ENCODE measurements around the gene ZEB2.

Gene ZEB2

DNA sequence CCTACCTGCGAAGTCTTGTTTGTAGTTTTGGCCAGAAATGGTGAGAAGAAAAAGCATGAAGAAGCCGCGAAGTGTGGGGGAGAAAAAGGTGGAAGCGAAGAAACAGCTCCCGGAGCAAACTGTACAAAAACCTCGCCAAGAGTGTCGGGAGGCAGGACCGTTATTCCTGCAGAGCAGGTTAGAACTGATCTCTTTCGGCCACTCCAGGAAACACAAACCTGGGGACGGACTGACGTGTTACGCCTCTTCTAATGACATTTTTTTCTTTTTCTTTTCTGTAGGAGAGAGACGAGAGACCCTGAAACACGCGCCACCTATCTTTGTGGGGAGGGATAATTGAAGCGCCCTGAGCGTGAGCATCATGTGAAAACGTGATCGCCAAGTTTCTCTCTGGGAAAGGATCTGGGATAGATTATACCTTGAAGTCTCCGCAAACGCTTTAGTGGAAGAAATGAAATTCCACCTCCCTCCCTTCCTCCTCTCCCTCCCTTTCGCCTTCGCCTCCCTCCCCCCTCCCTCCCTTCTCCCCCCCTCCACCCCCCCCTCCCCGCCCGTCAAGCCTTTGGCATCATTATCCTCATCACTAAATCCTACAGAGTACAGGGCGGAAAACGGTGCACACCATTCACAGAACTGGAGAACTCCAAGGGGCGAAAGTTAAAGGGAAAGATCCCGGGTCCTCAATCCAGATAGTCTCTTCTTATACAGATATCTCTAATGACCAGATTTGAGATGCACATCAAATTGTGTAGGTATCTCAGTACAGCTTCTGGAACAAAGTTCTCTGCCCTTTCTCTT lies at the start of gene ZEB2:
ZEB2 (minus strand) TSS at position 186 of the 798 bp plus-strand sequence. CDS start 2,769 bp downstream, outside the sequence.
- no peak for DNase-seq (ENCODE audit: low read depth)

DNA sequence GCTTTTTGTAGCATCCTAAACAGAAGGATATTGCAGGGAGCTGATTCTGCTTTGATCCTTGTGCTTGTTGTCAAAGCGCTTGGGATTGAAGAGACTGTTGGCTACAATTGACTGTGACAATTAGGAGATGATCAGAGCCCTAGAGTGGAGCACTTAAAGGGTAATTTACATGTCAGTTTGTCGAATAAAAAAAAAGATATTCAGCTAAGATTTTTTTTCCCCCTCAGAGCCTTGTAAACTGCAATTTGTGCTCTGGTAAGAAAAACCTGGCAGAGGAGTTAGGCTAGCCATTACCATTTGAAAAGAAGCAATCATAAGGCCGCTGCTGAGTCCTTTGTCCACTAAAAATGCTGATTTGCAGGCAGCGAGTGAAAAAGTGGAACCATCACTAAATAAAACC lies 47.8 kb upstream of the ZEB2 start:
- DNase-seq (ENCODE audit: low read depth): no peak

DNA sequence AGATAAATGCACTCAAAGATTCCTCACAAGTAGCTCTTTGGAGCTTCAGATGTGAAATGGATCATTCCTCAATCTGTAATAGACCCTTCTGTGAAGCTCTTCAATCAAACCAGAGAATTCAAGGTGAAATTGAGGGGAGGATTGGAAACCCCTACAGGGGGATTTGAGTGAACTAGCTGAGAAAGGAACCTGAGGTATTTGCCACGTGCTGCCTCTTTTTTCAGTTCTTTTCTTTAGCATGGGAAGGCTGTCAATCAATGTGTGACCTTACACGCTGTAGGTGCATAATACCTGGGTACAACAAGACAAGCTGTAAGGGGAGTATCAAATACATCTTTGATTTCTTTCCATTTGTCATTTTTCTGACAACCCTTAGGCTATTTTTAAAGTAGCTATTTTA lies 46.5 kb upstream of the ZEB2 start:
- no peak for DNase-seq (ENCODE audit: low read depth)

DNA sequence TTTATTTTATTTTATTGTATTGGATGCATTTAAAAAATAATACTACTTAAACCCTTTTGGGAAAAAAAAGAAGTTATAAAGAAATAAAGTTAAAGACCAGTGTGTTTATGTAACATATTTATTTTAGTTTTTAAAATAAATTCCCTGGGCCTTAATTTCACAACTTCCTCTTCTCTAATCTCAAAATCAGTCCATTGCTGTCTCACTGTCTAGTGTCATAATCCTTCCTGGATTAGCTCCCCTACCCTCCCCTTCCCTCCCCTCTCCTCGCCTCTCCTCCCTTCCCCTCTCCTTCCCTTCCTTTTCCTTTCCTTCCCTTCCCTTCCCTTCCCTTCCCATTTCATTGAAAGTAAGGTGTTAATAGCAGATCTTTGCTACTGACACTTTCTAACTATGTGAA lies 40.3 kb upstream of the ZEB2 start:
- no peak for DNase-seq (ENCODE audit: low read depth)

DNA sequence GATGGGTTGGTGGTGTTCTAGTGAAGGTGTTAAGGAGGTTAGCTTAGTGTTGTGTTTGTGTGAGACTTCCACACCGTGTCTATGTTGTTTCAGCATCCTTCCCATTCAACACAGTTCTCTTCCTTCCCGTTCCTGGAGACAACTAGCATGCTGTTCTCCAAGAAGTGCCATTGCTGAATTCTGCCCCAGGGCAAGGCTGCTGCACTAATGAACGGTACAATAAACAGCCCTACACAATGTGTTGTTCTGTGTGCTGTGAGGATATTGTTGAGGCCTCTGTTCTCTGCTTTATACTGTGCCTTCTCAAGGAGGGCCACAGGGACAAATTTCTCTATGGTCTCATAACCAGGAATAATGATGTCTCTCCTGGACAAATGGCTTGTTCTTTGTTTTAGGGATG lies 39.8 kb upstream of the ZEB2 start:
- DNase-seq (ENCODE audit: low read depth): no peak

DNA sequence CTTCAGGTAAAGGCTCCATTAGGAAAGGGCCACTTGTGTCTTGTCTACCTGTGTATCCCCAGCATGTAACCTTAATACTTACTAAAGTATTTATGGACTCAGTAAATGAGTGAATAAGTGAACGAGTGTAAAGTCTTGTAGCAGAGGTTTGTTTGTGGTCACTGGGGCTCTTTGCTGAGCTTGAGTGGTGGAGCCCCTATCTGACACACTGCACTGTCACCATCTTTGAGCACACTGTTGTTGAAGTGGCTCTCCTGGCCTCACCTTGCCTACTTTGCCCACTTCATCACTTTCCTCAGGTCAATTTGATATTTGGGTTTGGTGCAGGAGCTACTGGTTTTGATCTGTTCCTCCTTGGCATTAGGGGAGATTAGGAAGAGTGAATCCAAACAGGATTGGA lies 39.3 kb upstream of the ZEB2 start:
- DNase-seq (ENCODE audit: low read depth): no peak

DNA sequence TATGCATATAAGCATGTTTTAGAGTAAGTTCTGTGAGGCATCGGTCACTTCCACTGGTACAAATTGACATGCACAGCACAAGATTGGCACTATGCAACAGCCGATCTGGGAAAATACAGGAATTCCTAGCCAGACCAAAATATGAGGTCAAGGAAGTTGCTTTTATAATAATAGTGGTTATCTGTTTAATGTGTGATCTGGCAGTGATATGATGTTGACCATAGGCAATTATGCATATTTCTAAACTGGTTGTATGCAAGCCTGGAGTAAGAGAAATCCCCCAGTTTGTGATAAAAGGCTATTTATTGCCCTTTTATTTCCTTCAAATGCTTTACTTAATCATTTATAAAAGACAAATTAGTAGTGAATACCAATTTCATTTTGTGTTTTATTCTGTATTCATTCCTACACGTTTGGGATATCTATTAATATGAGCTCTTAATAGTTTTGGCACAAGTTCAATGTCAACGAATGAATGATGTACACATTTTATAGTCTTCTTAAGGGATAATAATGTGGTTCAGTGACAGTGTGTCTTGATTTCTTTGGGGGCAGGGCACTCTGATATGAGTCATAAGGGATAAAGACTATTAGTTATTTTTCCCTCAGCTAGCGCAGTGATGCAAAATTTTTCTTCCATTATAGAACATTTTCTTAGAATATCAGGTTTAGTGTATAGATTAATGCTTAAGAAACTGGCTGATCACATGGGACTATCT lies 34.7 kb upstream of the ZEB2 start:
- no peak for DNase-seq (ENCODE audit: low read depth)

DNA sequence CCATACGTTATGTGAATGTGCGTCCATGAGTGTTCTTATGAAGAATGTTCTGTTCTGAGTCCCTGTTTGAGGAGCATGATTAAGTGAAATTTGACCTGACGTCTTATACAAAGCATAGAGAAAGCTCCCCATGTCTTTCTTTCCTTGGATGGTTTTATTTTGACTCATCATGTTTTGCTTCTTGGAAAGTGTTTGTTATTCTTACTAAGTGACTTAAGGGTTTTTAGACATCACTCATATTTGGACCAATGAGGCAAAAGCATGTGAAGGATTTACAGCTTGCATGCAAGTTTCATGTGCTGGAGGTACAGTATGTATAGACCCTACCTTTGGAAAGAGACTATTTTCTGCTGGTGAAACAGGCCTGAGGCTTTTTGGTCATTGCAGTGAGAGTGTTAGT lies 33.5 kb upstream of the ZEB2 start:
- no peak for DNase-seq (ENCODE audit: low read depth)

DNA sequence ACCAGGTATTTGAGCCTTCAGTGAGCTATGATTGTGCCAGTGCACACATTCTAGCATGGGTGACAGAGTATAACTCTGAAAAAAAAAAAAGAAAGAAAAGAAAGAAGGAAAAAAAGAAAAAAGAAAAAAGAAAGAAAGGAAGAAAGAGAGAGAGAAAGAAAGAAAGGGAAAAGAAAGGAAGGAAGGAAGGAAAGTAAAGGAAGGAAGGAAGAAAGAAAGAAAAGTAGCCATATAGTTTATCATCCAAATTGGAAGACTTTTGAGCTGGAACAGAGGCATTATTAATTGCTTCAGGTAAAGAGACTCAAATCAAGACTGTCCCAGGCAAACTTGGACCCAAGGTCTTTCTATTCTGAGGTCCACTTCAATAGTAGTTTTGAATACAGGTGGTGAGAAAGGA lies 32.9 kb upstream of the ZEB2 start:
- DNase-seq (ENCODE audit: low read depth): no peak

DNA sequence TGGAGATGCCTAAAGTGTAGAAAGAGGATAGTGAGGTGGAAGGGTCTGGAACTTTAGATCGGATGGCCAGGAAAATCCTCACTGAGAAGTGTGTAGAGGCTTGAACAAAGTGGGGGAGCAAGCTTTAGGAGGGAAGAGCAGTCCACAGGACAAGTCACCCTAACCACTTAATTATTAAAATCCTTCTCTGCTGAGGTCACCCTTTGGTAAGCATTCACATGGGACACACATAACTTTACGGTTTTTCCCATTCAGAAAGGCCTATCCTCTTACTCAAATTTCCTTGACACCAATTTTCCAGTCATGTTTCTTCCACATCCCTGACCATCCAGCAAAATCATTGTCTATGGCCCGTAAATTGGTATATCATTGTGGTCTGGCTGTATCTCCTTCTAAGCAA lies 31.0 kb upstream of the ZEB2 start:
- no peak for DNase-seq (ENCODE audit: low read depth)

DNA sequence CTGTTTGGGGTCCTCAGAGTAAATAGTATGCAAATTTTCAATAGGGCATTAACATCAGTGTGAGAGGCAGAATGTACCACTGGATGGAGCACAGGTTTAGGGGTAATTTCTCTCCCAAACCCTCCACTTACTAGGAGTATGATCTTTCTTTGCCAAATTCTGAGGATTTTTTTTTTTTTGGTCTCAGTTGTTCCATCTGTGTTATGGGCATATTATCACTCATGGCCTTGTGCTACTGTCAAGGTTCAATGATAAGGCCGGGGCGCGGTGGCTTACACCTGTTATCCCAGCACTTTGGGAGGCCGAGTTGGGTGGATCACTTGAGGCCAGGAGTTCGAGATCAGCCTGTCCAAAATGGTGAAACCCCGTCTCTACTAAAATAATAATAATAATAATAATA lies 30.2 kb upstream of the ZEB2 start:
- no peak for DNase-seq (ENCODE audit: low read depth)

DNA sequence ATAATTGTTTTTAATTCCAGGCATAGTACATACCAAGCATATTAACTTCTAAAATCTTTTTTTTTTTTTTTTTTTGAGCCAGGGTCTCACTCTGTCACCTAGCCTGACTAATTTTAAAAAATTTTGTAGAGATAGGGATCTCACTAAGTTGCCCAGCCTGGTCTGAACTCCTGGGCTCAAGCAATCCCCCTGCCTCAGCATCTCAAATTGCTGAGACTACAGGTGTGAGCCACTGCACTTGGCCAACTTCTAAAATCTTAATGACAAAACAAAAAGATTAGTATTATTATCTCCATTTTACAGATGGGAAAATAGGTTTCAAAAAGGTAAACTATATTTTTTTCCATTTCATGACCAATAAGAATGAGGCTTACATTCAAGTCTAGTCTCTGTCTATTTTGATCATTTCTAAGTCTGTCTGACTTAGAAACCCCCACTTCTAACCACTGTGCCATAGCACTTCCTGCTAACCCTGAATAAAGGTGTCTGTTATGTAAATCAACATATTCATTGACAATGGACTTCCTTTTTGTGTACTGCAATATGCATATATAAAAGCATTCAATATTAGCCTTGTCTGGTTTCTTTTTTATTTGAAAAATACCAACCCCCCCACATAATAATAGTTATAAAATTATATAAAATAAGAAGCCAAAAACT lies 28.7 kb upstream of the ZEB2 start:
- DNase-seq (ENCODE audit: low read depth): no peak

DNA sequence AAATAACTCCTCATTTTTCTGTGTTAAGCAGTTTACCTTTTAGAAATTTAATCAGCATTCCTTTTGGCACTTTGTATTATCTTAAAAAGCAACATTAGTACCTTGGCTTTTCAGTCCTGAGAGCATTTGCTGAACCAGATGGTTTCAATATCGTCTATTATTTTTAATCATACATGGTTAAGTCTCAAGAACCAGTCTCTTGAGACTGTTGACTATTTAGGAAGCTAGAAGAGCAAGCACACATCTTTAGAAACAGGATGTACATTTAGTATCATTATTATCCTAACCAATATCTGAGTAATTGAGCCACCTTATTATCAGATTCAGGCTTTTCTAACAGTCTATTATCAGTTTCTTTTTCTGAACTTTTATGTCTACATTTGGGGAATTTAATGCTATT lies 28.2 kb upstream of the ZEB2 start:
- DNase-seq (ENCODE audit: low read depth): no peak

DNA sequence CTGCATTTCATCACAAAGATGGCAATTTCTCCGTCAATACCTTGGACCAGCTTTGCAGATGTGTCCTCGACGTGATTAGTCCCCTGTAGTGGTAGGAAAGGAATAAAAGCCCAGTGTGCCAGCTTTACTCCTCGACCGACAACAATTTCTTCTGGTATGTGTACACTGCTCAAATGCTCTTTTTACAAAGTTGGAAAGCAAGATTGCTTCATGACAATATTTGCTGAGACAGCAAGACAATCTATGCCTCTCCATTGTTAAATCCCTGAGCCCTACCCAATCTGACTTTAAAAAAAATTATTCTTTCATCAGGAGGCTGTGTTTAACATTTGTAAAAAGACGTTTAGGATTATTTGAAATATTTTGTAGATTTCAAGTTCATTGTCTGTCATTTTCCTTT lies 27.6 kb upstream of the ZEB2 start:
- no peak for DNase-seq (ENCODE audit: low read depth)

DNA sequence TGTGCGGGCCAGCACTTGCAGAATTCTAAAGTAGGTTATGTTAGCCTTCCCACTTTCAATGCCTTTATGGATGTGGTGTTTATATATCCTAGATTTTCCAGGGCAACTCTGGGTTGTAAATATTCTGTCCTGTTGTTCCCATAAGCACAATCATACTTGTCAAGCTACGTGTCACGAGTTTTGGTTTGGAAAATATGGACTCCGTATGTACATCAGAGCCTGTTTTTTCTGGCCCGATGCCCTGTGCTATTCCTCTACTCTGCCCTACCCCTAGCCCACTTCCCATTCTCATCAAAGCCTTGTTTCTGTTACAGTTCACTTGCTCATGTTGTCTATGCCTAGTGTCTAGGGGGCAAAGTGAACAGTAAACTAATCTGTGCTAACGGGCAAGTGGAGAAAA lies 27.0 kb upstream of the ZEB2 start:
- DNase-seq (ENCODE audit: low read depth): no peak

DNA sequence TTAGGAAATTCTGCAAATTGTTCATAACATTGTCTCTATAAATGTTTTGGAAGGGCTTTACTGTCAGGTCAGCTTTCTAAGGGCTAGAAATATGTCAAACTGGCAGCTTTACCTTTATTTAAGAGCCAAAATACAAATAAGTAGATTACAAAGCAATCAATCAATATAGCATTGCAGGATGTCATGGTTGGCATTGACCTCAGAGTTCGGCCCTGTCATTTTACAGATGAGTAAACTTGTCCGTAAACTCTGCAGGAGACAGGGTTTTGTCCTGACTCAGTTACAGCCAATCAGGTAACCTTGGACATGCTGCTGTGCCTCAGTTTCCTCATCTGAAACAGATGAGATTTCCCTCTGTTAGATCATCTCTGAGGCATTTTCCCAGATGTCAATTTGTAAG lies 25.9 kb upstream of the ZEB2 start:
- DNase-seq (ENCODE audit: low read depth): no peak

DNA sequence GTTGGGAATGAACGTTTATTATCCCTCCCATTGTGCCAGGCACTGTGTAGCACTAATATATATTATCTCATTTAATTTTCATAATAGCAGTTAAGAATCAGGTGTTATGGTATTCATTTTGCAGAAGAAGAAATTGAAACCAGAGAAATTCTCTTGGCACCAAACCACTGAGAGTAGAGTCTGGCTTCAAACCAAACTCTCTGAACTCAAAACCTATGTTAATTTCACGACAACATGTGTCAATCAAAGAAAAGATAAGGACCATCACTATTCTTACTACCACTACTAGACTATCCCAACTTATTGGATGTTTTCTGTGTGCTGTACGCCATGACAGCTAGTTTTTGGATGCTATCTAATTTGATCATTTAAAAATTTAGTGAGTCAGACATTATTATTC lies 24.1 kb upstream of the ZEB2 start:
- no peak for DNase-seq (ENCODE audit: low read depth)

DNA sequence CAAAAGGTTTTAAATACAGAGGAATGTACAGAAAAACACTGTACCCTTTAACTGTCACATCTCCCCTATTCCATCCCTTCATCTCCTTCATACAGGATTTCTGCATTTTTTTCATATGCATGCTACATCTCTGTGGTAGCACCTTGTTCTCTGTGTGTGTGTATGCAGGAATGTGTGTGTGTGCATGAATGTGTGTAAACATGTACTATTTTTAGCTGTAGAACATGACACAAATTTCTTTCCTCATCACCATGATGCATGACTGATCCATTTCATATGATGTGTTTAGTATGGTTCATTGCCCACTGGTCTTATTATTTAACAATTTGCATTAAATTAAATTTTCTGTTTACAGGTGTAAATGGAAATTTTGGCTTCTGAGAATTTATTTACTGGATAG lies 21.5 kb upstream of the ZEB2 start:
- no peak for DNase-seq (ENCODE audit: low read depth)

DNA sequence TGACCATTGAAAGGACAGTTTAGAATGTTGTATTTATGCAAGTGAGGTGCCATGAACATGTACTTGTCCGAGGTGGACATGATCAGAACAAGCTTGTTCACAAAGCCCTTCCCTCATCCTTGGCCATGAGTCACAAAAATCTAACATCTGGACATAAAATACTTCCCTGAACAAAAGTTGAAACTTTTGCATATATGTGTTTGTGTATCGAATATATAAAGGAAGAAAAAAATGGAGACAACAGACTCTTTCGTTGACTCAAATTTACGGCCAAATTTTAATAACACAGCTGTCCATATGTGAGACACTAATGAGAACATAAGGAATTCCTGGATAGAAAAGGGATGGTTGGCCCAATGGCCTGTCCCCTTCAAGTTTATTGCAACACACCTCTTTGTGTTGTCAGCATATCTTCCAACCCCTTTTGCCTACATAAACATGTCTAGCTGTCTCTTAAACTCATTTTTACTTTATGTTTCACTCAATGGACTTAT lies 19.4 kb upstream of the ZEB2 start:
- DNase-seq (ENCODE audit: low read depth): no peak

DNA sequence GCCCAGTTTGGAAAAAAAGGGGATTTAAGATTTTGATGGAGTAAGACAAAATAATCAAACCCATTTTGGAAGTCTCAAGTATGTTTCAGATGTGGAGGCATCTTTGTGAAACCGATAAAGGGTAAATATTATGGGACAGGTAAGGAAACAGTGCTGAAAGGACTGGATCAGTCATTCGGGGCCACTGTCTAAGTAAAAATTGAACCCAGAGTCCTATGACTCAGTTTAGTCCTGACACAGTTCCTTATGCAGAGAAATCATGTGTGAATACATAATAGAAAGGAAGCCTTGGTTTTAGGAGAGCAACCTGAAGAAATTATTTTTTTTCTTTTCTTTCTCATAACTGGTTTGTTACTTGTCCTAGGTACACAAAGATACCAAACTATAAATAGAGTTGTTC lies 15.4 kb upstream of the ZEB2 start:
- no peak for DNase-seq (ENCODE audit: low read depth)

DNA sequence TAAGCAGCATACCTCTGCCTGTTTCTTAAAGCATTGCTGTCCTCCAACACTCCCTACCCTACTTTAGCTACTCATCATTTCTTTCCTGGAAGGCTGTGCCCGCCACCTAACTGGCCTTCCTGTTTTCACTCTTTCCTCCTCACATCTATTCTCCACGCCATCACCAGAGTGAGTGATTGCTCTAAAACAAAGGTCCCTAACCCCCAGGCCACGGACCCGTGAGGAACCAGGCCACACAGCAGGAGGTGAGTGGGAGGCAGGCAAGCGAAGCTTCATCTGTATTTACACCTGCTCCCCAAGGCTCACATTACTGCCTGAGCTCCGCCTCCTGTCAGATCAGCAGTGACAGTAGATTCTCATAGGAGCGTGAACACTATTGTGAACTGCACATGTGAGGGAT lies 13.3 kb upstream of the ZEB2 start:
- no peak for DNase-seq (ENCODE audit: low read depth)

DNA sequence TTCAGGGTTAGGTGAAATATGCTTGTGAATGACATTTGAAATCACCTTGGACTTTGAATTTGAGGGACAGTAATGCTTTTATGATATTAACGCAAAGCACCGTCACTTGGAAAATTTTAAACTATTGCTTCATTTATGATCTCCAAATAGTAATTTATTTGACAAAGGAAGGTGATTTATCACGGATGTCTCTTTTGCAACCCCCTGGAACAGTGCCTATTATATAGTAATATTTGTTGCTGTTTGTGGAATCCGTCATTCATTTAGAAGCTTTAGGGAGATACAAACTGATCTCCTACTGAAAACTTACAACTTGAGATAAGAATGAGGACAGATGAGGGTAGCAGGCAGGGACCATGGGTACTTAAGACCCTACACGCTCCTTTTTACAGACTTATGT lies 10.7 kb upstream of the ZEB2 start:
- DNase-seq (ENCODE audit: low read depth): no peak

DNA sequence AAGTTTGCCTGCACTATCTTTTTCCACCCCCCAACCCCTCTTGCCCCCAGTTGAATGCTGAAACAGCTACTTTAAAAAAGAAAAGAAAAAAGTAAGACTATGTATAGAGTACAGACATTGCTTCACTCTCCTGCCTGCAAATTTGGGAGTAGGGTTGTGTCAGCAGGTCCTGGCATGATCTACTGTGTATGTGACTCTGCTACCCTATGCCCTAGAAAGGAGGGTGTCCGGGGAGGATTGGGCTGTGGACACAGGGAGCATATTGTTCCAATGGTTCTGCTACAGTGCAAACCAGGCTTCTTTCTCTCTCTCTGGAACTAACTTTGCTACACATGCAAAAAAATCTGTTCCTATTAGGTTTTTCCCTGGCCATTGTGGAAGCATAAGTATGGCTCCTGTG lies 9.9 kb upstream of the ZEB2 start:
- DNase-seq (ENCODE audit: low read depth): no peak

Data from activated T-cell treated with anti-CD3 and anti-CD28 coated beads for 1 hour (primary cell).